ENCODE data around the gene PRXL2A. TPM values are rescaled to one million over a fixed set of nuclear protein-coding genes. Genes with fewer than 3 reads are reported as not detected.
"Not testable (repeated sequence)": the region's sequence is repeated elsewhere in the genome, so short reads cannot be mapped to it uniquely, and the experiment has no call there.

PRXL2A gene
- total RNA-seq, 1 donor, result 0.90 TPM

DNA sequence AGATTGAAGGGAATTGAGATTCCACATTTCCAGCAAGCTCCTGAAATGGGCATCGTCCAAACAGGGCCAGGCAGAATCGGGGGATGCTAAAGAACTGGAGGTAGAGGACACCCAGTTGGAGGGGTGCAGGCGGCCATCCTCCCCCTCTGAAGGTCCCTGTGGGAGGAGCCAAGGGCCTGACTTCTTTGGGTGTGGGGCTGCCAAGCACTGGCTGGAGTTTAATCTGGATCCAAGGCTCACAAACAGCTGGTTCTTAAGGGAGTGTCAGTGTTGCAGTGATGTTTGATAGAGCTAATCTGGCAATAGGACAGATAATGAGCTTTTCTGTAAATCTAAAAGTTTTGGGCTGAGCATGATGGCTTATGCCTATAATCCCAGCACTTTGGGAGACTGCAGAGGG is 66.6 kb downstream of the PRXL2A start:
- no peak overlapping the region for H3K4me3 ChIP-seq (ENCODE audit: low read depth, low read length)
- DNase-seq (ENCODE audit: low read depth), result peak; percentile 37
- TF ChIP-seq, protein P1, sequence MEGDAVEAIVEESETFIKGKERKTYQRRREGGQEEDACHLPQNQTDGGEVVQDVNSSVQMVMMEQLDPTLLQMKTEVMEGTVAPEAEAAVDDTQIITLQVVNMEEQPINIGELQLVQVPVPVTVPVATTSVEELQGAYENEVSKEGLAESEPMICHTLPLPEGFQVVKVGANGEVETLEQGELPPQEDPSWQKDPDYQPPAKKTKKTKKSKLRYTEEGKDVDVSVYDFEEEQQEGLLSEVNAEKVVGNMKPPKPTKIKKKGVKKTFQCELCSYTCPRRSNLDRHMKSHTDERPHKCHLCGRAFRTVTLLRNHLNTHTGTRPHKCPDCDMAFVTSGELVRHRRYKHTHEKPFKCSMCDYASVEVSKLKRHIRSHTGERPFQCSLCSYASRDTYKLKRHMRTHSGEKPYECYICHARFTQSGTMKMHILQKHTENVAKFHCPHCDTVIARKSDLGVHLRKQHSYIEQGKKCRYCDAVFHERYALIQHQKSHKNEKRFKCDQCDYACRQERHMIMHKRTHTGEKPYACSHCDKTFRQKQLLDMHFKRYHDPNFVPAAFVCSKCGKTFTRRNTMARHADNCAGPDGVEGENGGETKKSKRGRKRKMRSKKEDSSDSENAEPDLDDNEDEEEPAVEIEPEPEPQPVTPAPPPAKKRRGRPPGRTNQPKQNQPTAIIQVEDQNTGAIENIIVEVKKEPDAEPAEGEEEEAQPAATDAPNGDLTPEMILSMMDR (IDR thresholded peaks at IDR 0.05; ENCODE audit: insufficient read depth, low read length), result no peak

GRCh38 chr10:80475641-80476040 is 67.3 kb downstream of the PRXL2A start:
- DNase-seq (ENCODE audit: low read depth); H3K4me3 ChIP-seq (ENCODE audit: low read depth, low read length): not testable (repeated sequence)

- H3K4me3 ChIP-seq (ENCODE audit: low read depth, low read length), result no peak overlapping the region
- no peak for DNase-seq (ENCODE audit: low read depth)
- TF ChIP-seq, protein P1 (IDR thresholded peaks at IDR 0.05; ENCODE audit: insufficient read depth, low read length), result no peak
These were observed 68.3 kb downstream of the PRXL2A start for GRCh38 chr10:80476685-80477084.

DNA sequence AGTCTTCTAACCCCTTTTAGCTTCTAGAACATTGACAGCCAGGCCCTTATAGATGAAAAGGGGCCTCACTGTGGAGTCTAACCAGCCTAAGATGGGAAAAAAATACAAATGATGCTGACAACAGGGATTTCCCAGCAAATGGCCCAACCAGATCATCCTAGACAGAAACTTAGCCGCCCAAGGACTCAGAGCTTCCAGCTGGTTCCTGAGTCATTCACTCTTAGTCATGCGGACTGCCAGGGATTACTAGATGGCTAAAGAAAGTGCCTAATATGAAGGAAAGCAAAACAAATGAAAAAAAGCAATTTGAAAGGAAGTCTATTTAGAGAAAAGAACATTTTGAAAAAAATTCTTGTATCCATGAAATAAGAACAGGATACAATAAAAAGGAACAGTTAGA is 69.5 kb downstream of the PRXL2A start:
- DNase-seq (ENCODE audit: low read depth), result peak; percentile 71
- no peak overlapping the region for H3K4me3 ChIP-seq (ENCODE audit: low read depth, low read length)

DNA sequence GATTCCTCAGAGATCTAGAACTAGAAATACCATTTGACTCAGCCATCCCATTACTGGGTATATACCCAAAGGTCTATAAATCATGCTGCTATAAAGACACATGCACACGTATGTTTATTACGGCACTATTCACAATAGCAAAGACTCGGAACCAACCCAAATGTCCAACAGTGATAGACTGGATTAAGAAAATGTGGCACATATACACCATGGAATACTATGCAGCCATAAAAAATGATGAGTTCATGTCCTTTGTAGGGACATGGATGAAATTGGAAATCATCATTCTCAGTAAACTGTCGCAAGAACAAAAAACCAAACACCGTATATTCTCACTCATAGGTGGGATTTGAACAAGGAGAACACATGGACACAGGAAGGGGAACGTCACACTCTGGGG is 72.0 kb downstream of the PRXL2A start:
- H3K4me3 ChIP-seq (ENCODE audit: low read depth, low read length); DNase-seq (ENCODE audit: low read depth): not testable (repeated sequence)

More for the DNA sequence above, 69.5 kb downstream of the PRXL2A start:
- TF ChIP-seq, protein P1 (IDR thresholded peaks at IDR 0.05; ENCODE audit: insufficient read depth, low read length), result no peak

- DNase-seq (ENCODE audit: low read depth), result no peak
- TF ChIP-seq, protein P1 (IDR thresholded peaks at IDR 0.05; ENCODE audit: insufficient read depth, low read length), result no peak
- no peak overlapping the region for H3K4me3 ChIP-seq (ENCODE audit: low read depth, low read length)
These were observed 72.5 kb downstream of the PRXL2A start for GRCh38 chr10:80480852-80481251.

GRCh38 chr10:80484243-80484642 is 75.9 kb downstream of the PRXL2A start:
- no peak overlapping the region for H3K4me3 ChIP-seq (ENCODE audit: low read depth, low read length)
- TF ChIP-seq, protein P1 (IDR thresholded peaks at IDR 0.05; ENCODE audit: insufficient read depth, low read length), result no peak
- DNase-seq (ENCODE audit: low read depth), result no peak

GRCh38 chr10:80484676-80485075 is 76.3 kb downstream of the PRXL2A start:
- DNase-seq (ENCODE audit: low read depth), result no peak
- TF ChIP-seq, protein P1 (IDR thresholded peaks at IDR 0.05; ENCODE audit: insufficient read depth, low read length), result no peak

More at GRCh38 chr10:80484676-80485075, 76.3 kb downstream of the PRXL2A start:
- no peak overlapping the region for H3K4me3 ChIP-seq (ENCODE audit: low read depth, low read length)

Measured in fibroblast of the aortic adventitia (primary cell).